GM23248 (cell line): ENCODE measurements around the gene ZFYVE21. TPM values are rescaled to one million over a fixed set of nuclear protein-coding genes. Genes with fewer than 3 reads are reported as not detected.

Source experiments
- DNase-seq: peaks from one replicate; pipeline ENCODE4 v3.0.0-alpha.2; 2015
- H2AFZ ChIP-seq: fragments of 200-600 bp; sonication (generic); 2 replicates; pipeline ENCODE4 v1.6.1; 2016; ENCODE audit warnings: antibody characterized with exemption
- H3F3A ChIP-seq: fragments of 200-600 bp; sonication (generic); 2 replicates; pipeline ENCODE4 v1.6.1; 2016; ENCODE audit warnings: mild to moderate bottlenecking, antibody characterized with exemption, mixed run types; ENCODE audit not compliant: insufficient read depth
- H3K27ac ChIP-seq: fragments of 200-600 bp; sonication (generic); 2 replicates; pipeline ENCODE4 v1.5.1; 2016; ENCODE audit warnings: mild to moderate bottlenecking
- H3K27me3 ChIP-seq: fragments of 200-600 bp; sonication (generic); replicated peaks from 2 replicates; pipeline ENCODE4 v1.6.1; 2016; ENCODE audit warnings: mild to moderate bottlenecking; ENCODE audit not compliant: insufficient read depth
- H3K36me3 ChIP-seq: fragments of 200-600 bp; sonication (generic); 2 replicates; pipeline ENCODE4 v1.6.1; 2016; ENCODE audit warnings: low read depth, mild to moderate bottlenecking
- H3K4me1 ChIP-seq: fragments of 200-600 bp; sonication (generic); 2 replicates; pipeline ENCODE4 v1.6.1; 2016; ENCODE audit warnings: mild to moderate bottlenecking; ENCODE audit not compliant: insufficient read depth
- H3K4me2 ChIP-seq: fragments of 200-600 bp; sonication (generic); one replicate; pipeline ENCODE4 v1.6.1; 2016; ENCODE audit warnings: mild to moderate bottlenecking; ENCODE audit not compliant: unreplicated experiment
- H3K4me3 ChIP-seq: fragments of 200-600 bp; sonication (generic); 2 replicates; pipeline ENCODE4 v1.5.1; 2016; ENCODE audit warnings: mild to moderate bottlenecking
- H3K79me2 ChIP-seq: fragments of 200-600 bp; sonication (generic); 2 replicates; pipeline ENCODE4 v1.6.1; 2016; ENCODE audit warnings: mild to moderate bottlenecking; ENCODE audit not compliant: insufficient read depth
- H3K9ac ChIP-seq: fragments of 200-600 bp; sonication (generic); 2 replicates; pipeline ENCODE4 v1.6.1; 2016; ENCODE audit warnings: mild to moderate bottlenecking
- H3K9me2 ChIP-seq: fragments of 200-600 bp; sonication (generic); 2 replicates; pipeline ENCODE4 v1.6.1; 2016; ENCODE audit warnings: mixed run types, mild to moderate bottlenecking, moderate library complexity; ENCODE audit not compliant: insufficient read depth
- H3K9me3 ChIP-seq: fragments of 200-600 bp; sonication (generic); one replicate; pipeline ENCODE4 v1.6.1; 2017; ENCODE audit warnings: low read depth
- H4K20me1 ChIP-seq: fragments of 200-600 bp; sonication (generic); 2 replicates; pipeline ENCODE4 v1.6.0; 2016; ENCODE audit not compliant: insufficient read depth
- EZH2 ChIP-seq: fragments of 200-600 bp; sonication (generic); IDR thresholded peaks from 2 replicates; pipeline ENCODE4 v1.6.1; 2018; ENCODE audit warnings: antibody characterized with exemption, mild to moderate bottlenecking; ENCODE audit not compliant: insufficient read depth, poor library complexity, severe bottlenecking
- EZH2phosphoT487 ChIP-seq: fragments of 200-600 bp; sonication (generic); IDR thresholded peaks from 2 replicates; pipeline ENCODE4 v1.6.1; 2018; ENCODE audit warnings: antibody characterized with exemption, moderate library complexity, mild to moderate bottlenecking, low read depth; ENCODE audit not compliant: insufficient read depth
- WGBS, 2 experiments: methylation state at CpG; one replicate each; pipeline ENCODE4 v1.1.6; 2015 to 2017; ENCODE audit warnings: low lambda C conversion rate in 2 of 2, low coverage in 1 of 2; ENCODE audit errors: missing lambda C conversion rate in 2 of 2; 5-methylcytosine and 5-hydroxymethylcytosine counted together
- in situ Hi-C: fragments of 300-500 bp; cut with MboI; formaldehyde crosslinking; loops from 2 replicates; pipeline ENCODE4 v1.15.0; 2020
- polyA plus RNA-seq: library from polyadenylated mRNA; unstranded; fragments of >200 nt; fragmentation: Nextera tagmentation; extraction: Ambion mirVana; gene quantifications from 2 replicates; pipeline ENCODE4 v1.2.1, GENCODE V29; 2016
- total RNA-seq: library from RNA; depleted of rRNA; stranded (reverse); fragments of >200 nt; shearing (Covaris generic); gene quantifications from 2 replicates; pipeline ENCODE4 v1.2.3, GENCODE V29; 2014

The ZFYVE21 gene
- total and polyA plus RNA-seq, 2 experiments from 2014 or later, result 77.4 to 112 TPM

DNA sequence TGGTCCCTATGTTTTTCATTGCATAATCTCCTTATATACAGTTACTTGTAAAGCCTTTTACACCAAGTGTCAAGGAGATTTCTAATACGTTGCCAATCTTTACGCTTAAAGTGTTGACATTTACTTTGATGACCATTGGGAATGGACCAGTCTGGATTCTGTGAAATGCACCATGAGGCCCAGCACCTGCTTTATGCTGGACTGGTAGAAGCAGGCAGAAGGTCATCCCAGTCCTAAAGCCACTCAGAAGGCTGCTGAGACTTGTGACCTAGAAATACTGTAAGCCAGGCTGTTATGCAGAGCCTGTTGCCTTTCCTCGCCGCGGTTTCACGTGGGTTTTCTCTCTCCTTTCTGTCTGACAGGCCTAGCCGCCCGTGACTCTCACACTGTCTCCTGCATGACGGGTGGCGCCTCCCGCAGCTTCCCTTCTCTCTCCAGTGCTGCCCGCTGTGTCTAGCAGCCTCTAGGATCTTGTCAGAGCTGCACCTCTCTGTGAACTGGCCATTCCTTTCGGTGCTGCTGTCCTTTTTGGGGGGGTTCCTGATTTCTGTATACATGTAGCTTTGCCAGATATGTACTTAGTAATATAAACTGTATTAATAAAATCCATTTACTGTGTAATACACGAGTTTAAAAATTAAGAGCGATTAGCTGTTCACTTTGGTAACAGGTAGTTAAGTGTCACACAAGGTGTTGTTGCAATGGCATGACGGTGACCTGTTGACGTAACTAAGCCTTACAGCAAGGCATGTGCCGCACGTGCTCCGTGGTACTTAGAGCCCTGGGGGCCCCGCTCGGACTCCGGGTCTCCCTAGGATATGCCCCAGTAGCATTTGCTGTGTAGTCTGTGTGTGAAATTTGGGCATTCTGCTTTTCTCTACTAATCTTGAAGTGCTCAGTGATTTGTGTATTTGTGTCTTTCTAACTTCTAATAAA, 30.1 kb upstream of the ZFYVE21 start:
- Histone ChIP-seq H3K9ac (no peak overlapping the region), H3K79me2 (peaks cover 99% of the 10 kb centered on the region), H3K27ac (no peak overlapping the region), H4K20me1 (no peaks in the 10 kb centered on the region), H3K36me3 (peaks cover 77% of the 10 kb centered on the region), H3K9me2 (no peaks in the 10 kb centered on the region), H3K4me2 (no peak overlapping the region), H3K9me3 (no peaks in the 10 kb centered on the region), H2AFZ (no peak overlapping the region), H3K4me1 (peaks cover 18% of the 10 kb centered on the region), H3K4me3 (no peak overlapping the region), H3F3A (peaks cover 63% of the 10 kb centered on the region), H3K27me3 (no peaks in the 10 kb centered on the region)
- no peak for DNase-seq
- TF ChIP-seq EZH2 (no peak), EZH2phosphoT487 (no peak)
- 90 to 92% methylated on average over 23 of the region's 23 CpGs for WGBS, 2 experiments
- in situ Hi-C loops, result loop anchor here (10.0 kb wide), 1 partner anchor 111 kb away; no protein-coding TSS in a partner anchor

GRCh38 chr14:103686831-103687485, 28.7 kb upstream of the ZFYVE21 start:
- in situ Hi-C loops, result loop anchor here (10.0 kb wide), 1 partner anchor 112 kb away; no protein-coding TSS in a partner anchor
- Histone ChIP-seq H3K4me3 (no peak overlapping the region), H3K27me3 (no peaks in the 10 kb centered on the region), H3F3A (peaks cover 58% of the 10 kb centered on the region), H3K79me2 (peaks cover 99% of the 10 kb centered on the region), H3K9me2 (no peaks in the 10 kb centered on the region), H3K4me2 (no peak overlapping the region), H3K9me3 (no peaks in the 10 kb centered on the region), H4K20me1 (no peaks in the 10 kb centered on the region), H2AFZ (no peak overlapping the region), H3K36me3 (peaks cover 65% of the 10 kb centered on the region), H3K4me1 (peaks cover 18% of the 10 kb centered on the region), H3K9ac (no peak overlapping the region), H3K27ac (peak overlapping the region; percentile 64)
- no peak for TF ChIP-seq EZH2
- TF ChIP-seq EZH2phosphoT487, result no peak
- no peak for DNase-seq
- 90 to 94% methylated on average over 19 of the region's 19 CpGs for WGBS, 2 experiments

GRCh38 chr14:103687712-103688111, 27.9 kb upstream of the ZFYVE21 start:
- Histone ChIP-seq H3K79me2 (peaks cover 100% of the 10 kb centered on the region), H3F3A (peaks cover 59% of the 10 kb centered on the region), H3K9ac (no peak overlapping the region), H3K9me2 (no peaks in the 10 kb centered on the region), H3K27ac (peak overlapping the region; percentile 64), H3K4me1 (peaks cover 18% of the 10 kb centered on the region), H3K27me3 (no peaks in the 10 kb centered on the region), H3K4me3 (no peak overlapping the region), H3K36me3 (peaks cover 67% of the 10 kb centered on the region), H3K4me2 (no peak overlapping the region), H4K20me1 (no peaks in the 10 kb centered on the region), H3K9me3 (no peaks in the 10 kb centered on the region), H2AFZ (no peak overlapping the region)
- WGBS, 2 experiments, result 97% methylated on average over 4 of the region's 4 CpGs
- DNase-seq, result no peak
- TF ChIP-seq EZH2, result no peak
- no peak for TF ChIP-seq EZH2phosphoT487
- in situ Hi-C loops, result loop anchor here (10.0 kb wide), 1 partner anchor 113 kb away; no protein-coding TSS in a partner anchor

DNA sequence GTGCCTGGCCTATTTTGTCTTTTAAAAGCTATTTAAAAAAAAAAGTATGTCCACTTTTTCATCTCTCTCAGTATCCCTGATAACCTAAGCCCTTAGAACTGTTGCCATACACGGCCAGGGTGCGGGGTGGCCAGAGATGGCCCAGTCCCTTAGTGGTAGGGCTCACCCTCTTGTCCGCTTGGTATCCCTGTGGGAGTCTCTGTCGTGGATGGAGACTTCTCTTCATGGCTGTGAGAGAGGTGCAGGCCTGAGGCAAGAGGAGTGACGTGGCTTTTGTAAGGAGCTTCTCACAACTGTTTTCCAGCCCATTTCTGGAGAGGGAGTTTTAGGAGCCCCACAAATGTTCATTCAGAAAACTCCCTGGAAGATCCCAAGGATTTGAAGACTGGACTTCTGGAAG, 27.2 kb upstream of the ZFYVE21 start:
- no peaks in the 10 kb centered on the region for H3K9me3 ChIP-seq
- peak; percentile 55 for DNase-seq
- H3K4me1 ChIP-seq, result peaks cover 18% of the 10 kb centered on the region
- H3K36me3 ChIP-seq, result peaks cover 67% of the 10 kb centered on the region
- H3K4me3 ChIP-seq, result no peak overlapping the region
- peak overlapping the region; percentile 64 for H3K27ac ChIP-seq
- H3K9me2 ChIP-seq, result no peaks in the 10 kb centered on the region
- TF ChIP-seq EZH2 (no peak), EZH2phosphoT487 (no peak)
- H3K9ac ChIP-seq, result peak overlapping the region; percentile 51; the same call in 1 of the 2 replicates
- no peak overlapping the region for H2AFZ ChIP-seq
- no peaks in the 10 kb centered on the region for H4K20me1 ChIP-seq
- H3F3A ChIP-seq, result peaks cover 59% of the 10 kb centered on the region
- peaks cover 100% of the 10 kb centered on the region for H3K79me2 ChIP-seq
- no peak overlapping the region for H3K4me2 ChIP-seq
- in situ Hi-C loops, result loop anchor here (10.0 kb wide), 1 partner anchor 114 kb away; no protein-coding TSS in a partner anchor
- WGBS, 2 experiments, result 71 to 77% methylated on average over 5 of the region's 5 CpGs
- no peaks in the 10 kb centered on the region for H3K27me3 ChIP-seq
